GM10266 (cell line): ENCODE data around the gene FBXW7.

Experiments used
- DNase-seq: peaks from one replicate; pipeline ENCODE4 v3.0.0; 2012; ENCODE audit errors: extremely low spot score
- TF ChIP-seq, protein P1 (sequence below): IDR thresholded peaks from 2 replicates; pipeline ENCODE4 v1.5.1; 2012; ENCODE audit warnings: mild to moderate bottlenecking, low read depth; ENCODE audit not compliant: control insufficient read depth, insufficient read depth; ENCODE audit errors: missing control alignments

FBXW7 gene

GRCh38 chr4:152512483-152512882, 23.4 kb downstream of the FBXW7 start:
- TF ChIP-seq, protein P1, sequence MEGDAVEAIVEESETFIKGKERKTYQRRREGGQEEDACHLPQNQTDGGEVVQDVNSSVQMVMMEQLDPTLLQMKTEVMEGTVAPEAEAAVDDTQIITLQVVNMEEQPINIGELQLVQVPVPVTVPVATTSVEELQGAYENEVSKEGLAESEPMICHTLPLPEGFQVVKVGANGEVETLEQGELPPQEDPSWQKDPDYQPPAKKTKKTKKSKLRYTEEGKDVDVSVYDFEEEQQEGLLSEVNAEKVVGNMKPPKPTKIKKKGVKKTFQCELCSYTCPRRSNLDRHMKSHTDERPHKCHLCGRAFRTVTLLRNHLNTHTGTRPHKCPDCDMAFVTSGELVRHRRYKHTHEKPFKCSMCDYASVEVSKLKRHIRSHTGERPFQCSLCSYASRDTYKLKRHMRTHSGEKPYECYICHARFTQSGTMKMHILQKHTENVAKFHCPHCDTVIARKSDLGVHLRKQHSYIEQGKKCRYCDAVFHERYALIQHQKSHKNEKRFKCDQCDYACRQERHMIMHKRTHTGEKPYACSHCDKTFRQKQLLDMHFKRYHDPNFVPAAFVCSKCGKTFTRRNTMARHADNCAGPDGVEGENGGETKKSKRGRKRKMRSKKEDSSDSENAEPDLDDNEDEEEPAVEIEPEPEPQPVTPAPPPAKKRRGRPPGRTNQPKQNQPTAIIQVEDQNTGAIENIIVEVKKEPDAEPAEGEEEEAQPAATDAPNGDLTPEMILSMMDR: no peak
- no peak for DNase-seq

GRCh38 chr4:152510349-152511147, 25.3 kb downstream of the FBXW7 start:
- TF ChIP-seq, protein P1: no peak
- peak; percentile 8 for DNase-seq

- TF ChIP-seq, protein P1: no peak
- peak; percentile 14 for DNase-seq
Observed at GRCh38 chr4:152509595-152510225, 26.2 kb downstream of the FBXW7 start.

DNA sequence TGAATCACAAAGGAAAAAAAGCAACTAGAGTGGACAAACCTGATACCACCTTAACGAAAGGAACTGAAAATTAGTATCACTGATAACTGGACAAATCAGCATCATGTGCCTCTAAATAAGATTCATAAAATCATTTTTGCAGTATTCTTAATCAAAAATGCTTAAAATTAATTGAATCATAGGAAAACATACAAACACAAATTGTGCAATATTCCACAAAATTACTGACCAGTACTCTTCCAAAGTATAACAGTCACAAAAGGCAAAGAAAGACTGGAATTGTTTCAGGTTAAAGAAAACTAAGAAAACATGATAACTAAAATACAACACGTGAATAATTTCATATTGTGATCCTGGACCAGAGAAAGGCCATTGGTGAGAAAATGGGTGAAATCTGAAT, 27.1 kb downstream of the FBXW7 start:
- TF ChIP-seq, protein P1: no peak
- DNase-seq: no peak

GRCh38 chr4:152508386-152508785, 27.5 kb downstream of the FBXW7 start:
- no peak for DNase-seq
- TF ChIP-seq, protein P1: no peak

DNA sequence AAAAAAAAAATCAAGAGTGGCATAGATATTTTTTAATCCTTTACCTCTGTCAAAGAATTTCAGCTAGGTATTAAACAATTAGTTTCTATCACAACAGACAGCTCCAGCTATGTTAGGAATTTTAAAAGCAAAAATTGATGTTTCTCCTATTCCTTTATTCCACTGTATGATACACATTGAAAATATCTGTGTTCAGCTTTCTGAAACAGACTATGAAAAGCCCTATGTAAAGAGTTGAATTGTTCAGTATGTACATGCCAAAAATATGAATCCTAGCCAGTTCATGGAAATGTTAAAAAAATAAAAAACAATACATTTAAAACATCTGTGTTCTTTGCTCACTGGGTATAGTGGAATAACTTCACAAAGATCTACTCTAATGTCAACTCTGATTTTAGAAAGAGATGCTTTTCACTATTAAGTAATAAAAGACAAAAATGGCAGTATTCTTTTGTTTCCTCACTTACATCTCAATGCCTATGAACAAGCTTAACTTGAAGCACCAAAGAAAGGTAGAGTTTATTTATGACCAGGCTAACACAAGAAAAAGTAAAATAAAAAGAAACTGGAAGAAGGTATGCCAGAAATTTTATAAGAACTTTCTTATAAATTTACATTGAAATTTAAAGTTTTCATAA, 32.1 kb downstream of the FBXW7 start:
- TF ChIP-seq, protein P1: no peak

More for the DNA sequence above, 32.1 kb downstream of the FBXW7 start:
- DNase-seq: no peak
